ENCODE data around the gene SMIM7. TPM values are rescaled to one million over a fixed set of nuclear protein-coding genes. Genes with fewer than 3 reads are reported as not detected.

SMIM7 gene
- total and polyA plus RNA-seq, 2 of the 13 experiments (the other 11 are each of a cell fraction or from before 2014, with no cell fraction given): 55.7 to 74.9 TPM

DNA sequence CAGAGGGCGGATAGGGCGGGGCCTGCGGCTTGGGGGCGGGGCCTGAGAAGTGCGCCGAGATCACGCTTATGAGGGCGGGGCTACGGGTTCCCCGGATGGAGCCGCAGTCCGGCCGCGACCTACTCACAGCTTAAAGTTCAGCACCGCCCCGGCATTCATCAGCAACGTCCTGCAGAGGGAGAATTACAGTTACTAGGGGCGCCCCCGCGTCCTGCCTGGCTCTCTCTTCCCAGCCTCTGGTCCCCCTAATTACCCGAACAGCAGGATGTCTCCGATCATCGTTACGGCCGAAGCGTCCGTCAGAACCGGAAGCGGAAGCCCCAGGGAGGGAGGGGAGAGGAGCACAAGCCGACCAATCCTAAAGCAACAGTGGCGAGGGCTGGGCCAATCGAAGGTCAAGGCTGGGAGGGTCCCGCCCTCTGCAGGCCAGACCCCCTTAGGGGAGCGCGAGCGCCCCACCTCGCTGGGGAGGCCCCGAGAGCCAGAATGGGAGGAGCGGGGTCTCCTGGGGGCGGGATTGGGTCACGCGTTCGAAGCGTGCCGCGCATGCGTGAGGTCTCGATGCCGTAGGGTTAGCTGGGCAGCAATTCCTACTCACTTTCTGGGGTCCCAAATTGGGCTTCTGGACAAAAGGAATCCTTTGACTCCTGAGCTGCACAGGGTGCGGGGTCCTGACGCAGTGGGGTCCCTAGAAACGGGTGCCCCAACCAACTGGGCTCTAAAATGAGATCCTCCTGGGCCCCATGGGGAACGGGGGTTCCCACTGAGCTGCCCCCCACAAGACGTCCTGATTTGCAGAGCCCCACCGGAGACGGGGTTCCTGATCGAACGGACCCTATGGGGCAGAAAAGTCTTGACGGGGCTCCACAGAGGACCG is at the start of gene SMIM7 (continued):
- 0 out of 2 replicates have a peak, but pooled peaks have one; percentile 72 for TF ChIP-seq ZNF558 (CRISPR knock-in tag; IDR thresholded peaks at IDR 0.05; ENCODE audit: borderline replicate concordance)
- TF ChIP-seq ZSCAN31 (CRISPR knock-in tag; IDR thresholded peaks at IDR 0.05; ENCODE audit: low read depth): 0 out of 2 replicates have a peak, but pooled peaks have one; percentile 43
- TF ChIP-seq KDM3A (CRISPR knock-in tag; IDR thresholded peaks at IDR 0.05; ENCODE audit: low read depth): 0 out of 2 replicates have a peak, but pooled peaks have one; percentile 23
- TF ChIP-seq, protein P1, sequence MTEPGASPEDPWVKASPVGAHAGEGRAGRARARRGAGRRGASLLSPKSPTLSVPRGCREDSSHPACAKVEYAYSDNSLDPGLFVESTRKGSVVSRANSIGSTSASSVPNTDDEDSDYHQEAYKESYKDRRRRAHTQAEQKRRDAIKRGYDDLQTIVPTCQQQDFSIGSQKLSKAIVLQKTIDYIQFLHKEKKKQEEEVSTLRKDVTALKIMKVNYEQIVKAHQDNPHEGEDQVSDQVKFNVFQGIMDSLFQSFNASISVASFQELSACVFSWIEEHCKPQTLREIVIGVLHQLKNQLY (CRISPR knock-in tag; IDR thresholded peaks at IDR 0.05): peak; percentile 98
- 0 out of 2 replicates have a peak, but pooled peaks have one; percentile 72 for TF ChIP-seq HOXA5 (CRISPR knock-in tag; IDR thresholded peaks at IDR 0.05)
- TF ChIP-seq ATF4 (CRISPR knock-in tag; IDR thresholded peaks at IDR 0.05): no peak
- no peak; the same call in 1 of the 2 replicates for TF ChIP-seq SIX4 (CRISPR knock-in tag; IDR thresholded peaks at IDR 0.05)
- TF ChIP-seq POLR2G (IDR thresholded peaks at IDR 0.05; ENCODE audit: low read depth, low read length): peak; percentile 96
- TF ChIP-seq ZBTB8A (CRISPR knock-in tag; IDR thresholded peaks at IDR 0.05; ENCODE audit: borderline replicate concordance, low read depth): no peak
- TF ChIP-seq ZC3H13 (CRISPR knock-in tag; IDR thresholded peaks at IDR 0.05): 0 out of 2 replicates have a peak, but pooled peaks have one; percentile 9
- TF ChIP-seq, protein P2, sequence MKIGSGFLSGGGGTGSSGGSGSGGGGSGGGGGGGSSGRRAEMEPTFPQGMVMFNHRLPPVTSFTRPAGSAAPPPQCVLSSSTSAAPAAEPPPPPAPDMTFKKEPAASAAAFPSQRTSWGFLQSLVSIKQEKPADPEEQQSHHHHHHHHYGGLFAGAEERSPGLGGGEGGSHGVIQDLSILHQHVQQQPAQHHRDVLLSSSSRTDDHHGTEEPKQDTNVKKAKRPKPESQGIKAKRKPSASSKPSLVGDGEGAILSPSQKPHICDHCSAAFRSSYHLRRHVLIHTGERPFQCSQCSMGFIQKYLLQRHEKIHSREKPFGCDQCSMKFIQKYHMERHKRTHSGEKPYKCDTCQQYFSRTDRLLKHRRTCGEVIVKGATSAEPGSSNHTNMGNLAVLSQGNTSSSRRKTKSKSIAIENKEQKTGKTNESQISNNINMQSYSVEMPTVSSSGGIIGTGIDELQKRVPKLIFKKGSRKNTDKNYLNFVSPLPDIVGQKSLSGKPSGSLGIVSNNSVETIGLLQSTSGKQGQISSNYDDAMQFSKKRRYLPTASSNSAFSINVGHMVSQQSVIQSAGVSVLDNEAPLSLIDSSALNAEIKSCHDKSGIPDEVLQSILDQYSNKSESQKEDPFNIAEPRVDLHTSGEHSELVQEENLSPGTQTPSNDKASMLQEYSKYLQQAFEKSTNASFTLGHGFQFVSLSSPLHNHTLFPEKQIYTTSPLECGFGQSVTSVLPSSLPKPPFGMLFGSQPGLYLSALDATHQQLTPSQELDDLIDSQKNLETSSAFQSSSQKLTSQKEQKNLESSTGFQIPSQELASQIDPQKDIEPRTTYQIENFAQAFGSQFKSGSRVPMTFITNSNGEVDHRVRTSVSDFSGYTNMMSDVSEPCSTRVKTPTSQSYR (CRISPR knock-in tag; IDR thresholded peaks at IDR 0.05; ENCODE audit: borderline replicate concordance): peak; percentile 54; the same call in 1 of the 2 replicates
- TF ChIP-seq MYPOP (CRISPR knock-in tag; IDR thresholded peaks at IDR 0.05): no peak
- 0 out of 2 replicates have a peak, but pooled peaks have one; percentile 34 for TF ChIP-seq ZNF317 (CRISPR knock-in tag; IDR thresholded peaks at IDR 0.05)
- TF ChIP-seq FOXJ3 (CRISPR knock-in tag; IDR thresholded peaks at IDR 0.05; ENCODE audit: borderline replicate concordance): peak; percentile 11; the same call in 1 of the 2 replicates
- TF ChIP-seq NR1H2 (CRISPR knock-in tag; IDR thresholded peaks at IDR 0.05; ENCODE audit: borderline replicate concordance, low read depth): no peak
- TF ChIP-seq TEAD3 (CRISPR knock-in tag; optimal IDR thresholded peaks at IDR 0.05; ENCODE audit: borderline replicate concordance): peak; percentile 71
- TF ChIP-seq, protein P3, sequence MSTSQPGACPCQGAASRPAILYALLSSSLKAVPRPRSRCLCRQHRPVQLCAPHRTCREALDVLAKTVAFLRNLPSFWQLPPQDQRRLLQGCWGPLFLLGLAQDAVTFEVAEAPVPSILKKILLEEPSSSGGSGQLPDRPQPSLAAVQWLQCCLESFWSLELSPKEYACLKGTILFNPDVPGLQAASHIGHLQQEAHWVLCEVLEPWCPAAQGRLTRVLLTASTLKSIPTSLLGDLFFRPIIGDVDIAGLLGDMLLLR (CRISPR knock-in tag; IDR thresholded peaks at IDR 0.05): no peak
